GM12875 (cell line): Measurements from ENCODE around the gene SHOC2.

Experiments
- H3K4me3 ChIP-seq: one replicate; pipeline ENCODE4 v1.5.1; 2011; ENCODE audit warnings: low read depth, low read length, control low read depth
- TF ChIP-seq, protein P1 (sequence below): IDR thresholded peaks from 2 replicates; pipeline ENCODE4 v1.5.1; 2011; ENCODE audit warnings: low read depth, mild to moderate bottlenecking, control low read depth, inconsistent platforms, low read length, moderate library complexity, borderline replicate concordance; ENCODE audit not compliant: insufficient read depth

SHOC2 gene

DNA sequence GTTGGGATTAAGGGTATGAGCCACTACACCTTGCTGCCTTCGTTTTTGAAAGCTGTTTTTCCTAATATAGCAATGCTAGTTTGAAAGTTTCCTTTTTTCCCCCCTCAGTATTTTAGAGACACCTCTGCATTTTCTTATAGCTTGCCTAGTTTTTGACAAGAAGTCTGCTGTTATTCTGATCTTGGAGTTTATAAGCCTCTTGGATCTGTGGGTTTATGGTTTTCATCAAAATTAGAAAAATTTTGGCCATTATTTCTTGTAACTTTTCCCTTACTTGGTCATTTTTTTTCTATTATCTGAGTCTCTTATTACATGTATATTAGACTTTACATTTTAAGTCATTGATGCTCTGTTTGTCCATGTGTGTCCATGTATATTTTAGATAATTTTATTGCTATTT lies 57.2 kb downstream of the SHOC2 start:
- TF ChIP-seq, protein P1, sequence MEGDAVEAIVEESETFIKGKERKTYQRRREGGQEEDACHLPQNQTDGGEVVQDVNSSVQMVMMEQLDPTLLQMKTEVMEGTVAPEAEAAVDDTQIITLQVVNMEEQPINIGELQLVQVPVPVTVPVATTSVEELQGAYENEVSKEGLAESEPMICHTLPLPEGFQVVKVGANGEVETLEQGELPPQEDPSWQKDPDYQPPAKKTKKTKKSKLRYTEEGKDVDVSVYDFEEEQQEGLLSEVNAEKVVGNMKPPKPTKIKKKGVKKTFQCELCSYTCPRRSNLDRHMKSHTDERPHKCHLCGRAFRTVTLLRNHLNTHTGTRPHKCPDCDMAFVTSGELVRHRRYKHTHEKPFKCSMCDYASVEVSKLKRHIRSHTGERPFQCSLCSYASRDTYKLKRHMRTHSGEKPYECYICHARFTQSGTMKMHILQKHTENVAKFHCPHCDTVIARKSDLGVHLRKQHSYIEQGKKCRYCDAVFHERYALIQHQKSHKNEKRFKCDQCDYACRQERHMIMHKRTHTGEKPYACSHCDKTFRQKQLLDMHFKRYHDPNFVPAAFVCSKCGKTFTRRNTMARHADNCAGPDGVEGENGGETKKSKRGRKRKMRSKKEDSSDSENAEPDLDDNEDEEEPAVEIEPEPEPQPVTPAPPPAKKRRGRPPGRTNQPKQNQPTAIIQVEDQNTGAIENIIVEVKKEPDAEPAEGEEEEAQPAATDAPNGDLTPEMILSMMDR = no peak

DNA sequence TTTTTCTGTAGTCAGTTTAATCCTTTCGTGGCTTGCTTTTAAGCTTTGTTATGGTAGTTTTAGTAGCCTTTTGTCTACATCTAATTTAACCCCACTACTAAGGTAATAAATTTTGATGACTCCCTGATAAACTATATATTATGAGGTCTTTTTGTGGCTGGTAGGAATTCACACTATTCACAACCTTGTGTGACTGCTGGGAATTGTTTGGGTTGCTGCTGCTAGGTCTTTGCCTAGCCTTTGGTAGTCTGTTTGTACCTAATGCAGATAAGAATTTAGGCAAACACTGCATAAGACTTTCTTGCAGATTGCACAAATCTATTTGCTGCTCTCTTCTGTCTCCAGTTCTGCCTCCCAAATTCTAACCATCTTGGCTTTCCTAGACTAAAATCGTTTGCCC lies 58.3 kb downstream of the SHOC2 start:
- TF ChIP-seq, protein P1 = no peak
- no peak overlapping the region for H3K4me3 ChIP-seq

More for the DNA sequence above, 57.2 kb downstream of the SHOC2 start:
- H3K4me3 ChIP-seq = no peak overlapping the region

DNA sequence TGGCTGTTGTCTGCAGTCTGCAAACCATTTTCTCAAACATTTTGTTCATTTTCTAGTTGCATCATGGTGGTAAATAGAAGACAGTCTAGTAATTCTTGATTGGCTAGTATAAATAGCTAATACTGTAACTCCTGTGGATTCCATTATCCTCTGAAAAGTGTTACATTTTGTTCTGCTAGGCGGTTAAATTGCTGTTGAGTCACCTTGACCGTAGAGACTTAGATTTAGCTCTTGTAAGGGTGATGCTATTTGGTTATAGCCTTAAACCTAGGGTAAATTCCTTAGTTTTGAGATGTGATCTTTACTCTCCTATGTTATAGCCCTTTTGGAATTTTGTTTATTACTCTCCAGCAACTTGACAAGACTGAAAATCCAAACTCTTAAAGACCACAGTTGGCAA lies 58.8 kb downstream of the SHOC2 start:
- TF ChIP-seq, protein P1 = no peak
- no peak overlapping the region for H3K4me3 ChIP-seq

DNA sequence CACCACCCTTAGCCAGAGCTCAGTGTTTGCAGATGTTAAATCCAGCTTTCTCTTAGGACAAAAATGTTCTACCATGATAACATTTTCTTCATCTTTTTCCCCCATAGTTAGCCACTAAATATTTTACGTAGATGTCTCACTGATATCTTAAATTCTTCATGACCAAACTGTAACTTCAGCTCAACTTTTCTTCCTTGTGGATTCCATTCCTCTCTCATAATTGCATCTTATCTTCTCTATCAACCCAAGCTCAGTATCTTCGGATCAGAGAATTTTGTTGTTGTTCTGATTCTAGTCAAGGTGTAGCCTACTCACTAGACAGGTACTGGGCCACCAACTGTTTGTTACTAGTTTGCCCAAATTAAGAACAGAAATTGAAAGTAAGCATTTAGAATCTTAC lies 60.2 kb downstream of the SHOC2 start:
- no peak overlapping the region for H3K4me3 ChIP-seq

DNA sequence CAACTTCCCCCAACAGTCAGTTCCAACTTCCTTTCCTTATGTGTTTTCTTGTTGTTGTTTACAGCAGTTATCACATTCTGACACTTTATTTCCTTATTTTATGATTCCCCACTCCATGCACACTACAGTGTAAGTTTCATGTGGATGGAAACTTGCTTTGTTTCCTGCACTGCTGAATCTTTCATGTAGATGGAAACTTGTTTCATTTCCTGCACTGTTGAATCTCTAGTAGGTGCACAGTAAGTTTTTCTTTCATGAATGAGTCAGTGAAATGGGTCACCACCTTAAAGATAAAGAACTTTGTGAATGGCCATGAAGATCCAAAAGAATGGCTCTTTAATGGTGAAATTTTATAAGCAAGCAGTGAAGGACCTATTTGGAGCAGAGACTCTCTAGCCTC lies 61.4 kb downstream of the SHOC2 start:
- H3K4me3 ChIP-seq = no peak overlapping the region
- TF ChIP-seq, protein P1 = no peak

More for the DNA sequence above, 60.2 kb downstream of the SHOC2 start:
- TF ChIP-seq, protein P1 = no peak

DNA sequence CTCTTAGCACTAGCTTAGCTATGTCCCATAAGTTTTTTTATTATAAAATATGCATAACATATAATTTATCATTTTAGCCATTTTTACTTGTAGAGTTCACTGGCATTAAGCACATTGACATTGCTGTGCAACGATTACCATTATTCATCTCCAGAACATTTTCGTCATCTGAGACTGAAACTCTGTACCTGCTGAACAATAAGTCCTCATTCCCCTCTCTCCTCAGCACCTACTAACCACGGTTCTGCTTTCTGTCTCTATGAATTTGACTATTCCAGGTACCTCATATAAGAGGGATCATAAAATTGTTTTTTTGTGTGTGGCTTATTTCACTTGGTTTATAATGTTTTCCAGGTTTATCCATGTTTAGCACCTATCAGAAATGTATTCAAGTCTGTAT lies 64.1 kb downstream of the SHOC2 start:
- TF ChIP-seq, protein P1 = no peak
- H3K4me3 ChIP-seq = no peak overlapping the region

DNA sequence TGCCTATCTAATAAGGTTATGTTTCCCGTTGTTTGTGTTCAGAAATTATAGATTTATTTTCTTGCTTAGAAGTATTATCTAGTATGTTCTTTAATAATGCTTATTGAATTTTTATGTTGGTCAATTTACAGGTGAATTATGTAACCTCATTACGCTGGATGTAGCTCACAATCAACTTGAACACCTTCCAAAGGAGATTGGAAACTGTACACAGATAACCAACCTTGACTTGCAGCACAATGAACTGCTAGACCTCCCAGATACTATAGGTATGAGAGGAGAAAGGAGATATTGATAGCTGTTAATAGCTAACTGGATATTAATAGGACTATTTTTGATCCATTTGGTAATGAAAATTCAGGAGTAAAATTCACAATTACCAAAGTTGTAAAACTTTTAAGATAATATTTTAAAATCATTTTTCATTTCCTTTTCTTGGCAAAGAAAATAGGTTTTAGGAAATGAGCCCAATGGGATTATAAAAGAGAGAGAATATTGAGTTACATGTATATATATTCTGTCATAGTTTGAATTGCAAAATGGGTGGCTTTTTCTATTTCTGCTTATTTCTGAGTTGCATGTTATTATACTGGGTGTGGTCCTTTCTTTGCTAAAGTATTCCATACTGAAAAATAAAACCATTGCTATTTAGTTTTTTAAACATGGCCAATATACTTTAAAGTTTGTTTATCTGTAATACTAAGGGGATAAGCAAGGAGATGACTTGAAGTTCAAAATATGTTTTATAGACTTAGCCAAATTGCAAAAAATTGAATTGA lies 66.3 kb downstream of the SHOC2 start:
- no peak overlapping the region for H3K4me3 ChIP-seq
- TF ChIP-seq, protein P1 = no peak
